Gastrocnemius medialis (tissue), 4 donors: ENCODE results near the gene LAS1L.

ENCODE experiments used
- POLR2A ChIP-seq, 2 donors: fragments of 450-650 bp; IDR thresholded peaks; one replicate each; pipeline ENCODE4 v1.6.1; 2017; ENCODE audit warnings: antibody characterized with exemption in 2 of 2, mild to moderate bottlenecking in 2 of 2, moderate library complexity in 2 of 2
- TF ChIP-seq, protein P1 (sequence below), 5 experiments: fragments of 450-650 bp in 3 of 5; fragments of 200-600 bp in 2 of 5; sonication (generic) in 2 of 5; IDR thresholded peaks in 4 of 5; conservative IDR thresholded peaks in 1 of 5; 1 replicate in 4 of 5; 2 replicates in 1 of 5; pipeline ENCODE4 v1.5.1; 2016 to 2019; ENCODE audit warnings: antibody characterized with exemption in 5 of 5, mild to moderate bottlenecking in 3 of 5, moderate library complexity in 3 of 5

DNA sequence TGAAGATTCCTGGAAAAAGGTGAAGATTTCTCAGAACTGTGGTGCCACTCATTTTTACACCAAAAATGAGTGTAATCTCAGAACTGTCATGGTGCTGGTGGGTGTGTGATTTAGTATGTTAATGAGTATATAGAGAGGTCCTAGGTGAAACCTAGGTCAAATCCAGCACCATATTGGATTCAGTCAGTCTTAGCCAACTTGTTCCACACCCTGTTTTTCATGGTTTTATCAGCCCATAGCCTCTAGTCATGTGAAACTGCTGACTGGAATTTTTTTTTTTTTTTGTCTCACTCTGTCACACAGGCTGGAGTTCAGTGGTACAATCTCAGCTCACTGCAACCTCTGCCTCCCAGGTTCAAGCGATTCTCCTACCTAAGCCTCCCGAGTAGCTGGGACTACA lies 58.0 kb downstream of the LAS1L start:
- TF ChIP-seq POLR2A (IDR thresholded peaks at IDR 0.05) = no peak
- TF ChIP-seq, protein P1, sequence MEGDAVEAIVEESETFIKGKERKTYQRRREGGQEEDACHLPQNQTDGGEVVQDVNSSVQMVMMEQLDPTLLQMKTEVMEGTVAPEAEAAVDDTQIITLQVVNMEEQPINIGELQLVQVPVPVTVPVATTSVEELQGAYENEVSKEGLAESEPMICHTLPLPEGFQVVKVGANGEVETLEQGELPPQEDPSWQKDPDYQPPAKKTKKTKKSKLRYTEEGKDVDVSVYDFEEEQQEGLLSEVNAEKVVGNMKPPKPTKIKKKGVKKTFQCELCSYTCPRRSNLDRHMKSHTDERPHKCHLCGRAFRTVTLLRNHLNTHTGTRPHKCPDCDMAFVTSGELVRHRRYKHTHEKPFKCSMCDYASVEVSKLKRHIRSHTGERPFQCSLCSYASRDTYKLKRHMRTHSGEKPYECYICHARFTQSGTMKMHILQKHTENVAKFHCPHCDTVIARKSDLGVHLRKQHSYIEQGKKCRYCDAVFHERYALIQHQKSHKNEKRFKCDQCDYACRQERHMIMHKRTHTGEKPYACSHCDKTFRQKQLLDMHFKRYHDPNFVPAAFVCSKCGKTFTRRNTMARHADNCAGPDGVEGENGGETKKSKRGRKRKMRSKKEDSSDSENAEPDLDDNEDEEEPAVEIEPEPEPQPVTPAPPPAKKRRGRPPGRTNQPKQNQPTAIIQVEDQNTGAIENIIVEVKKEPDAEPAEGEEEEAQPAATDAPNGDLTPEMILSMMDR (IDR thresholded peaks at IDR 0.05 in 4 of 5, conservative IDR thresholded peaks at IDR 0.05 in 1 of 5) = no peak
